HG03060 (cell line): ENCODE measurements around the gene SUPV3L1.

ENCODE experiments used
- ATAC-seq: cut with Tn5 transposase; IDR thresholded peaks from one replicate; pipeline ENCODE4 v1.9.1; 2021; ENCODE audit warnings: low read depth, moderate number of reproducible peaks; ENCODE audit not compliant: unreplicated experiment

Gene SUPV3L1

GRCh38 chr10:69253171-69253570, 73.1 kb downstream of the SUPV3L1 start:
- no peak for ATAC-seq

- no peak for ATAC-seq
Observed at GRCh38 chr10:69254877-69255276, 74.8 kb downstream of the SUPV3L1 start.
